ENCODE results near the gene TBC1D3B.
"Not testable (repeated sequence)": the region's sequence is repeated elsewhere in the genome, so short reads cannot be mapped to it uniquely, and the experiment has no call there.

TBC1D3B gene

GRCh38 chr17:36198831-36199465 is 22.5 kb upstream of the TBC1D3B start:
- peak; percentile 73 for DNase-seq

- peak; percentile 19 for DNase-seq
Observed at GRCh38 chr17:36197387-36197703, 20.9 kb upstream of the TBC1D3B start.

- DNase-seq = no peak
Observed at GRCh38 chr17:36196131-36196486, 19.7 kb upstream of the TBC1D3B start.

GRCh38 chr17:36195434-36196130 is 19.1 kb upstream of the TBC1D3B start:
- DNase-seq = no peak

GRCh38 chr17:36194832-36195433 is 18.5 kb upstream of the TBC1D3B start:
- not testable (repeated sequence) for DNase-seq

GRCh38 chr17:36194147-36194831 is 17.9 kb upstream of the TBC1D3B start:
- not testable (repeated sequence) for DNase-seq

GRCh38 chr17:36193216-36193775 is 16.9 kb upstream of the TBC1D3B start:
- DNase-seq = no peak

- not testable (repeated sequence) for DNase-seq
Observed at GRCh38 chr17:36190549-36191330, 14.3 kb upstream of the TBC1D3B start.

- DNase-seq = not testable (repeated sequence)
Observed at GRCh38 chr17:36189993-36190392, 13.6 kb upstream of the TBC1D3B start.

GRCh38 chr17:36188891-36189306 is 12.5 kb upstream of the TBC1D3B start:
- peak; percentile 82 for DNase-seq

GRCh38 chr17:36187943-36188665 is 11.7 kb upstream of the TBC1D3B start:
- not testable (repeated sequence) for DNase-seq

GRCh38 chr17:36186810-36187763 is 10.7 kb upstream of the TBC1D3B start:
- not testable (repeated sequence) for DNase-seq

GRCh38 chr17:36185416-36185815 is 9.0 kb upstream of the TBC1D3B start:
- DNase-seq = no peak

GRCh38 chr17:36184023-36184765 is 7.8 kb upstream of the TBC1D3B start:
- DNase-seq = no peak

GRCh38 chr17:36183001-36183971 is 6.8 kb upstream of the TBC1D3B start:
- peak; percentile 25 for DNase-seq

- no peak for DNase-seq
Observed at GRCh38 chr17:36182176-36183000, 6.0 kb upstream of the TBC1D3B start.

- not testable (repeated sequence) for DNase-seq
Observed at GRCh38 chr17:36181446-36182175, 5.2 kb upstream of the TBC1D3B start.

Data from CD4-positive, alpha-beta T cell treated with Interleukin-15 for 1 hour (primary cell).